Esophagus muscularis mucosa (tissue), 3 donors: ENCODE measurements around the gene DLG1.

Experiments
- CTCF ChIP-seq, 3 experiments: fragments of 200-600 bp in 2 of 3; fragments of 450-650 bp in 1 of 3; sonication (generic) in 2 of 3; IDR thresholded peaks; one replicate each; pipeline ENCODE4 v1.5.1; 2017 to 2019; ENCODE audit warnings: antibody characterized with exemption in 3 of 3, mild to moderate bottlenecking in 2 of 3, moderate library complexity in 1 of 3
- POLR2A ChIP-seq: fragments of 450-650 bp; IDR thresholded peaks from one replicate; pipeline ENCODE4 v1.6.1; 2017; ENCODE audit warnings: antibody characterized with exemption, moderate library complexity, mild to moderate bottlenecking, low read depth

- TF ChIP-seq CTCF (IDR thresholded peaks at IDR 0.05) = no peak
- TF ChIP-seq POLR2A = no peak
Measured at GRCh38 chr3:197306374-197307086, 8.1 kb upstream of the DLG1 start.
